Activated CD4-positive, alpha-beta T cell treated with anti-CD3 and anti-CD28 coated beads, Interleukin-2, Interleukin-6, amounts not matched to agents 100 ng/mL and 50 ng/mL, durations not matched to agents 16 hours and 8 hours (primary cell): ENCODE data around the gene PPP1R7.
"Not testable (repeated sequence)": the region's sequence is repeated elsewhere in the genome, so short reads cannot be mapped to it uniquely, and the experiment has no call there.

ENCODE experiments used
- DNase-seq: peaks from one replicate; pipeline ENCODE4 v3.0.0-alpha.2; 2020

Gene PPP1R7, protein sequence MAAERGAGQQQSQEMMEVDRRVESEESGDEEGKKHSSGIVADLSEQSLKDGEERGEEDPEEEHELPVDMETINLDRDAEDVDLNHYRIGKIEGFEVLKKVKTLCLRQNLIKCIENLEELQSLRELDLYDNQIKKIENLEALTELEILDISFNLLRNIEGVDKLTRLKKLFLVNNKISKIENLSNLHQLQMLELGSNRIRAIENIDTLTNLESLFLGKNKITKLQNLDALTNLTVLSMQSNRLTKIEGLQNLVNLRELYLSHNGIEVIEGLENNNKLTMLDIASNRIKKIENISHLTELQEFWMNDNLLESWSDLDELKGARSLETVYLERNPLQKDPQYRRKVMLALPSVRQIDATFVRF

DNA sequence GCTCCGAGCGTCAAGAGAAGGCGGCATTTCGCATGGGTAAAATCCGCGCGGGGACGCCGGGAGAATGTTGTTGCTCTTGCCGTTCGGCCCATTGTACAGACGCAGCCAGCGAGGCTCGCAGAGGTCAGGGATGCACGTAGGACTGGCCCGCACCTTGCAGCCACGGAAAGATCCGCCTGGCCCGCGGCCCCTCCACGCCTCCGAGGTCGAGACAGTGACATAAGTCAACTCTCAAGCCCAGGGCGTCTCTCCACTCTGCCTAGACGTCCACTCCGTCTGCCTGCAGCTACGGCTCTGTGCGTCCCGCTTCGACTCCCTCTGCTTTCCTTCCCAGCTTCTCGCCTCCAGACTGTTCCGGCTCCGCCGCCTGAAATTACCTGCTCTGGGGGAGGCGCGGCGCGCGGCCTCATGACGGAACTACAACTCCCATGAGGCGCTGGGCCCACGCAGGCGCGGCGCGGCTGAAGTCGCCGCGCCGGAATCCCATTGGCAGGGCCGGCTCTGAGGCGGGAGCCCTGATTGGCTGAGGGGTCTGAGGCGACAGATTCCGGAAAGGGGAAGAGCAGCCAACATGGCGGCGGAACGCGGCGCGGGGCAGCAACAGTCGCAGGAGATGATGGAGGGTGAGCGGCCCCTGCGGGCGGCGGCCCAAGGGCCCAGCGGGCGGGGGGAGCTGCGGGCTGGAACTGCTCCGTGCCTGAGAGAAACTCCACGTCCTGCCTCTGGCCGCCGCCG is at the start of gene PPP1R7:
Gene PPP1R7 (plus strand): TSS at position 543 of the 735 bp plus-strand sequence. CDS start 29 bp downstream, at position 572.
- DNase-seq: peak; percentile 98

DNA sequence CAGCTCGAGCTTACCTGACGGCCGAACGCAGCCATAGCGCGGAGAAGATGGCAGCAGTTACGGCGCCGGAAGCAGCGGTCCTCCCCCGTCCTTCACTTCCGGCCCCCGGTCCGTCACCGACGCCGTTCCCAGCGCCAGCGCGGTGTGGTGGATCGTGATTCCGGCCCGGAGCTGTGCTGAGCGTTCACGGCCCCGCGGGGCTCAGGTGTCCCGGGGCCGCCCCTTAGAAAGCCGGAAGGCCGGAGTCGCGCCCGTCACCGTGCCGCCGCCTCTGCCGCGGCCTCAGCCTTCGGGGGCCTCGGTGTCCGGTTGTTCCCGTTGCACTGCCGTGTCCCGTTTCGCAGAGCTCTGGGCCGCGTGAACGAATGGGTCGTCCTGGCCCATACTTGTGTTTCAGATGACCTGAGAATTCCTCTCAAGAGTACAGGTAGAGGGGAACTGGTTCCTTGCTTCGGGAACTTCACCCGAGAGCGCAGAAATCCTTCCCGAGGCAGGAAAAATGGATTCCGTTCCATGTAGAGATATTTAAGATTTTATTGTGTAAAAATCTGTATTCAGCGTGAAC is 47.9 kb upstream of the PPP1R7 start, which contains the start of gene MTERF4:
Gene MTERF4 (minus strand): TSS at position 49 of the 565 bp plus-strand sequence. CDS start 14 bp downstream, at position 35.
- peak; percentile 93 for DNase-seq

DNA sequence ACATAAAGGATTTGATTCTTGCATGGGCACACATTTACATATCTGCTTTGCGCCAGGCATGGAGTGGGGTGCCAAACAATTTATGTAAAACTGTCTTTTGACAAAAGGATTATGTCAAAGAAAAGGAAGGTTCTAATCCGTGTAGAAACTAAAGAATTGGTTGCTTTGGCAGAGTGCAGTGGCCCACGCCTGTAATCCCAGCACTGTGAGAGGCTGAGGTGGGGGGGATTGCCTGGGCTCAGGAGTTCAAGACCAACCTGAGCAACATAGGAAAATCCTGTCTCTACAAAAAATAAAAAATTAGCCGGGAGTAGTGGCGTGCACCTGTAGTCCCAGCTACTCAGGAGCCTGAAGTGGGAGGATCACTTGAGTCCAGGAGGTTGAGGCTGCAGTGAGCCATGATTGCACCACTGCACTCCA is 47.1 kb upstream of the PPP1R7 start:
- DNase-seq: no peak

DNA sequence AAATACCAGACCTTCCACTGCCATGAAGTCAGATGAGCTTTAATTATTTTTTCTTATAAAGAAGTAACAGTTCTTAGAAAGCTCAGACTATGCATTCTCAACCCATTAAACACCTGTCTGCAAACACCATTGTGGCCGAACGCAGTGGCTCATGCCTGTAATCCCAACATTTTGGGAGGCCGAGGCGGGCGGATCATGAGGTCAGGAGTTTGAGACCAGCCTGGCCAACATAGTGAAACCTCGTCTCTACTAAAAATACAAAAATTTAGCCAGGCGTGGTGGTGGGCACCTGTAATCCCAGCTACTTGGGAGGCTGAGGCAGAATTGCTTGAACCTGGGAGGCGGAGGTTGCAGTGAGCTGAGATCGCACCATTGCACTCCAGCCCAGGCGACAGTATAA is 45.7 kb upstream of the PPP1R7 start:
- DNase-seq: not testable (repeated sequence)

DNA sequence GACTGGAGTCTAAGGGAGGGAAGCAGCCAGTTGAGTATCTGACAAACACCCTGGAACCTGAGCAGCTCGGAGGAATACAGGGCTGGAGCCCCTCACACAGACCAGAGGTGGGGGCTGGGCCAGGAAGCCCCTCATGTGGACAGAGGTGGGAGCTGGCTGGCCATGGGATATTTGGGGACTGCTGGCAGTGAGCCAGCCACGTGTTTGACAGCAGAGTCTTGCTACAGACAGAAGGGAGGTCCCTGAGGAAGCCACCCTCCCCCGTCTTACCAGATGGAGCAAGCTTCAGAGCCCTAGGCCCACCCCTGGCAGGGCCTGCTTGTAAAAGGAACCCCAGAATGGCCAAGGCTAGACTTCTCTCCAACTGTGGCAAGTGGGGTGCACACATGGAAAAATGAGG is 44.6 kb upstream of the PPP1R7 start:
- DNase-seq: no peak

DNA sequence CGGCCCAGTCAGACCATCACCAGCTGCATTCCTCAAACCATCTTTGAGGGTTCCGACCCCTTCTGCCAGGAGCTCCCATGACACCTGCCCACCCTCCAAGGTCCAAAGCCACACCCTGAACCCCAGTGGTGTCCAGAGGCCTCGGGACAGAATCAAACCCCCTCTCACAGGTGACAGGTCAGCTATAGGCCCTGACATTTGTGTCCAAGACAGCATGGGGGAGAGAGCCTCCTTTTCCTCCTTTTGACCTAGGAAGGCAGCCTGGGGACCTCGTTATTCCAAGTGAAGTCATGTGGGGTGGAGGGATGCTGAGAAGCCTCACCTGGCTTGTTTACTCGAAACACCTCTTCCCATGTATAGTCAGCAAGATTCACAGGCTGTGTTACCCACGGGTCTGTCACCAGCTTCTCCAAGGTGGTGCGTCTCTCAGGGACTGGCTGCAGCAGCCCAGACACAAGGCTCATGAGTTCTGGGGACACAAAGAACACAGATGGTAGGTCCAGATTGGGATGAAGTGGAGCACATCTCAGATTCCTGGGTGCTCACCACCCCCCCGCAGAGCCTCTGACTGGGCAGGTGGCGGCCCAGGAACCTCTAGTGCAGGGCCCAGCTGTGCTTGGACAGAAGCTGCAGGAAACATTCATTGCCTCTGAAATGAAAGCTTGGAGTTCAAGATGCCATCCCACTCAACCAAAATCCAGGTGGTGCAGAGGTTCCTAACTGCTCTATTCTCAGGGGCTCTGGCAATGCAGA is 43.1 kb upstream of the PPP1R7 start:
- DNase-seq: no peak

DNA sequence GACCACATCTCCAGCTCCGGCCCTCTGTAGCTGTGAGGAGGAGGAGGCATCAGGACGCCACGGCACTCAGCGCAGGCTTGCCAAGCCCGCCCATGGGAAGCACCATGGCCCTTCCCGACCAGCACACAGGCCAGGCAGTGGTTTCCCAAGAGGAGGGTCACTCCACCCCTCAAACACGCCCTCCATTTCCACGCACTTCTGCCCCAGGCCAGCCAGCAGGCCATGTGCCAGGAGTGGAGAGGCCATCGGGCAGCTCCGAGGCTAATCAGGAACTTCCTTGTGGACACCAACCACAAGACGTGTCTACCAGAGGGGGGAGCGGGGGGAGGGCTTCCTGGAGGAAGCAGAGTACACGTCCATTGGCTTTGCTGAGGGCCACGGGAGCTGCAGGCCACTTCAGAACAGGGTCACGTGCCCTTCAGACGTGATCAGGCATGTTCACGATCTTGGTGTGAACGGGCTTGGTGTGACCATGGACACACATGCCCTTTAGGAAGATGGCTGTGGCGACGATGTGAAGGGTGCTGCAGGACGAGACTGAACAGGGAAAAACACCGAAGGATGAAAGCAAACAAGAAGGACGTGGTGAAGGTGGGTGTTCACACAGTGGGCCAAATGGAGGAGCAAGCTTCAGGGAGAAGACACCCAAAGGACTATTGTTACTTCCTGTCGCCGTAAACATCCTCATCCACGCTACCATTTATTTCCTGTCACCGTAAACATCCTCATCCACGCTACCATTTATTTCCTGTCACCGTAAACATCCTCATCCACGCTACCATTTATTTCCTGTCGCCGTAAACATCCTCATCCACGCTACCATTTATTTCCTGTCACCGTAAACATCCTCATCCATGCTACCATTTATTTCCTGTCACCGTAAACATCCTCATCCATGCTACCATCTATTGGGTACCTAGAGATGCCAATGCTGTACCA is 41.7 kb upstream of the PPP1R7 start:
- DNase-seq: peak; percentile 28

DNA sequence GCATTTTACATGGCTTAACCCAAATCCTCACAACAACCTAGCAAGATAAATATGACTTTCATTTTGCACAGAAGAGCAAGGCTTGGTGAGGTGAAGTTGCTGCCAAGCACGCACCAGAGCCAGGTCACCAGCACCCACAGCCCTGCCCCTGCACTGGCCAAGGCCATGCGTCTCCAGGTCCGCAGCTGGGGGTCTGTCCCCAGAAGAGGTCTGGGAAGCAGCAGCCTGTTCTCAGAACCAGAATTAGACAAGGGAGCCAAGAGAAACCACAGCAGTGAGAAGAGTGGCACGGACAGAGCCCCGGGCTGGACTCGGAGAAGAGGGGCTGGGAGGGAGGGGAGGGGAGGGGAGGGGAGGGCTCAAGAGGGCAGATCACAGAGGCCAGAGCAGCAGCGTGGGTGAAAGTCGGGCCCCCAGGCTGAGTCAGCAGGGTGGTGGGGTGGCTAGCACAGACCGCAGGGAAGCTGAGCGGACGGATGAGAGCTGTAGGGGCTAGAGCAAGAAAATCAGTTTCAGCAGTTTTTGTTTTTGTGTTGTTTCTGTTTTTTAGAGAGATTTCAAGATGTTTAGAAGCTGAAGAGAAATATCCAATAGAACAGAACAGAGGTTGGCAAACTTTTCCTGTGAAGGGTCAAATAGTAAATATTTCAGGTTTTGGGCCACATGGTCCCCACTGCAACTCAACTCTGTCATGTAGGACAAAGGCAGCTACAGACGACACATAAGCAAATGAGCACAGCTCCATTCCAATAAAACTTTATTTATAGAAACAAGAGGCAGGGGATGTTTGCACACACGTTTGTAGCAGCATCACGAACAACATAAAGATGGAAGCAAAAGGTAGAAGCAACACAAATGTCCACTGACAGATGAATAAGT is 40.8 kb upstream of the PPP1R7 start:
- no peak for DNase-seq

DNA sequence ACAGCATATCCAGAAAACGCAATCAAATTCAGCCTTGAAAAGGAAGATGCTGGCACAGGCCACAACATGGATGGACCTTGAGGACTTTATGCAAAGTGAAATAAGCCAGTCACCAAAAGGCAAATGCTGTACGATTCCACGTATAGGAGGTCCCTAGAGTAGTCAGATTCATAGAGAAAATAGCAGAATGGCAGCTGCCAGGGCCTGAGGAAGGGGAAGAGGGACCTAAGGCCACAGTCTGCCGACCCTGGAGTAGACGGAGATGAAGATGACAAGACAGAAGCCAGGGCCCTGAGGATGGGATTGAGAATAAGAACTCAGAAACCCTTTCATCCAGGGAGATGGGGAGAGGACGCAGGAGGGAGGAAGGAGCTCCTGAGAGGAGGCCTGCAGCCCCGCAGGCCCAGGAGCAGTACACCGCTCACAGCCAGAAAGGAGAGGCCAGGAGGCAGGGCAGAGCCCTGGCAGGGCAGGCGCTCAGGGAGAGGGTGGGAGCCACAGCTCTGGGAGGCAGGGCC is 40.1 kb upstream of the PPP1R7 start:
- DNase-seq: no peak

DNA sequence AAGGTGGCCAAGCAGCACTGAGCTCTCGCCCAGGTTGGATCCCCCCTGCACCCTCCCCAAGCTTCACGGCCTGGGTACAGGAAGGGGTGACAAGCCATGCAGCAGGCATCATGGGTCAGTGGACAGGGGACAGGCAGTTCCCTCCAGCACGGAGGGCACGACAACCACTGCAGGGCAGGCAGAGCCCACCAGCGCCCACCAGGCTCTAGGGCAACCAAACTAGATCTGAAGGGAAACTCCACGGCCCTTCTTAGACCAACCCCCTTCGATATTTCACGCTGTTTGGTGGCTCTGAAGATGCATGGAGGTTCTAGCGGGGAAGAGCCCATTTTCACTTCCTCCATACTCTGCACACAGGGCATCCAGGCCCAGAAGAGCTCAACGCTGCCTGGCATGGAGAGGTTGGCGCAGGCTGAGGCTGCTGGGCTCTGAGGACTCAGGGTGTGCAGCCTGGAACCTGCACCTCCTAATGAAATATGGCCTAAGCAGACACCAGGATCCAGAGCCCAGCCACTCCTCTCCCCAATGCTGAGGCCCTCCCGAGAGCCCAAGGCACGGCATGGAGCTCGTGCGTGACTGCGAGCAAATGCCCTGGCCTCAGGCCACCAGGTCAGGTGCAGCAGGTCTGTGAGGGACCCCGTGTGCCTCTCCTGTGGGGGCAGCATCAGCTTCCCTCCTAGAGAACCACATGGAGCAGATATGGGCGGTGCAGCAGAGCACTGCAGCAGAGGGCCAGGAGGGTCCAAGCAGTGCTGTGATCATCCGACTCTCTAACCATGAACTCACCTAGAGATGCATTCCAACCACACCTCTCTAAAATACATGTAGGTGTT is 39.4 kb upstream of the PPP1R7 start:
- no peak for DNase-seq

DNA sequence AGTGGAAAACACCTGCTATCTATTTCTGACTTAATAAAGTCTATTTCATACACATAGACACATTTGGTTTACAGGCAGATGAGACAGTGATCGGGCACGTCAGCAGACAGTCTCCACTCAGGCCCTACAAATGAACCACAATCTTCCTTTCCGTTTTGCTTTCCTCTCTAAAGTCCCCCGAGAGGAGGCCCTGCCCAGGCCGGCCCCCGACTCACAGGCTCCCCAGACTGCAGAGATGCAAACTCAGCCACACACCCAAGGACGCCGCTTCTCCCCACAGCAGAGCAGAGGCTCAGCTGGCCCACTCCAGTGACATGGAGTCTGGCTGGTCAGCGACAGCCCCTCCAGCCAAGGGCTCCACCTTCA is 38.8 kb upstream of the PPP1R7 start:
- no peak for DNase-seq

DNA sequence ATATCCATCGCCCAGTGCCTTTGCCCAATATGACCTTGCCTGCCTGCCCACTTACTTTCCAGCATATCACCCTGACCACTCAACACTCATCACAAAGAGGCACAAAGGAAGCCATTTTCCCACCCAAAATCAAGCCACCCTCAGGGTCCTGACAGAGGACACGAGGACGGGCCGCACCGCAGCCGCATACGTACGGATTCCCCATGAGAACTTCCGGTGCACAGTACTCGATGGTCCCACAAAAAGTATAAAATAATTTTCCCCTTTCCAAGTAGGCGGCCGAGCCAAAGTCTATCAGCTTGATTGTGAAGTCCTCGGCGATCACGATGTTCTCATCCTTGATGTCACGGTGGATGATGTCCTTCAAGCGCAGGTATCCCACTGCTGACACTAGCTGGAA is 38.2 kb upstream of the PPP1R7 start:
- DNase-seq: no peak

DNA sequence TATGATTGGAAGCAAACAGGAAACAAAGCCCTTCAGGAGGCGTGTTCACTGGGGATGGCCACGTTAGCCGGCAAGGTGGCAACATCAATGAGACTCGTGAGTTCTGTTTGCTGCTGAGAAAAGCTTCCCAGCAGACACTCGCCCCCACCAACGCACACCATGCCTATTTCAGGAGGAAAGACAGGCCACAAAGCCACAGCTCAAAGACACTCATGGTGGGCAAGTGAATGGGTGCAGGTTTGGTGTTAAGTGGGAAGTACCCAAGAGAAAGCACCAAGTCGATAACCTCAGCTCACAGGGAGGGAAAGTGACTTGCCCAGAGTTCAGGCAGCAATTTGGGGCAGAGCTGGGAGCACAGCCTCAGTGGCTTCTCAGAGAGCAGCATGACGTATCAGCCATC is 37.7 kb upstream of the PPP1R7 start:
- no peak for DNase-seq

DNA sequence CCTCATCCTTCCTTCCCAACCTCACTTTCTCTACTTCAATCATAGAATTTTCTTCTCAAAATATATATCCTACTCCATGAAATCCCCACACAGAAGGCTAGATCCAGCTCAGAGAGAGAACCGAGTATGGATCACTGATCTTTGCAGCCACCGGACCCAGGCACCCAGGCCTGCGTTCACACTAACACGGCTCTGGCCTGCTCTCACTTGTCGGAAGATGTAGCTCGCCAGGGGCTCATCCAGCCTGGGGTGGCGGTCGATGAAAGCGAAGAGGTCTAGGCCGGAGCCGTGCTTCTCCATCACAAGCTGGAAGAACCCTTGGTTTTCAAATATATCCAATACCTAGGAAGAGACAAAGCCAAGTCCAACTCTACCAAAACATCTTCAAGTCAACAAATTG is 35.4 kb upstream of the PPP1R7 start:
- DNase-seq: no peak

DNA sequence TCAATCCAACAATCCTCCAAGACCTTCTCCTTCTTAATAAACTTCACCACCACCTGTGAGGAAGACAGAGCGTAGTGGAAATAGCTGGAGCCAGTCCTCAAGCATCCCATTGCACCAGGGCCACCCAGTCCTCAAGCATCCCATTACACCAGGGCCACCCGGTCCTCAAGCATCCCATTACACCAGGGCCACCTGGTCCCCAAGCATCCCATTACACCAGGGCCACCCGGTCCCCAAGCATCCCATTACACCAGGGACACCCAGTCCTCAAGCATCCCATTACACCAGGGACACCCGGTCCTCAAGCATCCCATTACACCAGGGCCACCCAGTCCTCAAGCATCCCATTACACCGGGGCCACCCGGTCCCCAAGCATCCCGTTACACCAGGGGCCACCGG is 34.9 kb upstream of the PPP1R7 start:
- no peak for DNase-seq

DNA sequence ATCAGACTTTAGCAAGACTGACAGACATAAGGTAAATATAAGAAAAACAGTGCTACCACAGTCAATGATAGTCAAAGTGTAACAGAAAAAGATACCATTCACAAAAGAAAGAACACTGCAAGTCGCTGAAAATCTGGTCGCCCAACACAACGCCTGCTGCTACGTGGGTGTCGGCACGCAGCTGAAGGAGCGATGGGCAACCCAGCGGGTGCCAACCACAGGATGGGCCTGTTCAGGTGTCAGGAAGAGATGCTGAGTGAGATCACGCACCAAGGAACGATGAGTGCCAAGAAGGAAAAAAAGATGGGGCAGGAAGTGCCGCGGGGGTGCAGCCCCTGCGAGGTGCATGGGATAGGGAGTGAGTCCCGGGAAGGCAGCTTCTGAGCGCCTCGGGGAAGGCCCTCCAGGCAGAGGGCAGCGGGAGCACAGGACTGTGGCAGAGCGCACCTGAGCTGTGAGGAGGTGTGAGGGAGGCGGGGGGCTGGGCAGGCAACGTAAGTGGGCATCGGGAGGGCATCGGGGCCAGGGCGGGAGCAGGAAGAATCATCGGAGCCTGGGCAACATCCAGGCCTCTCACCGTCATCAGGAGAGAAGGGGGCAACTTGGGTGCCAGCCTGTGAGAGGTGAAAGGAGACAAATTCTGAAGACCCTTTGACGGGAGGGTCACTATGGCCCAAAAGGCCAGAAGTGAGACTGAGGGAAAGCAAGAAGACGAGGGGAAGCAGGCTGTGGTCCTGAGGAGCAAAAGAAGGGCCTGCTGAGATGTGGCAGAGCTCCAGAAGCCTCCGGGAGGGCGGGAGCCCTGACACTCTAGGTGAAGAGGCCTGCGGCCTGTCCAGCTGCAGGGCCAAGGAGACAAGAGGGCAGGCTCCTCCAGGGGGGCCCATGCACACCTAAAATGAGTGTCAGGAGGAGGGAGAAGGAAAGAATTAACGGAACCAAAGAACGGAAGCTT is 33.4 kb upstream of the PPP1R7 start:
- DNase-seq: no peak

DNA sequence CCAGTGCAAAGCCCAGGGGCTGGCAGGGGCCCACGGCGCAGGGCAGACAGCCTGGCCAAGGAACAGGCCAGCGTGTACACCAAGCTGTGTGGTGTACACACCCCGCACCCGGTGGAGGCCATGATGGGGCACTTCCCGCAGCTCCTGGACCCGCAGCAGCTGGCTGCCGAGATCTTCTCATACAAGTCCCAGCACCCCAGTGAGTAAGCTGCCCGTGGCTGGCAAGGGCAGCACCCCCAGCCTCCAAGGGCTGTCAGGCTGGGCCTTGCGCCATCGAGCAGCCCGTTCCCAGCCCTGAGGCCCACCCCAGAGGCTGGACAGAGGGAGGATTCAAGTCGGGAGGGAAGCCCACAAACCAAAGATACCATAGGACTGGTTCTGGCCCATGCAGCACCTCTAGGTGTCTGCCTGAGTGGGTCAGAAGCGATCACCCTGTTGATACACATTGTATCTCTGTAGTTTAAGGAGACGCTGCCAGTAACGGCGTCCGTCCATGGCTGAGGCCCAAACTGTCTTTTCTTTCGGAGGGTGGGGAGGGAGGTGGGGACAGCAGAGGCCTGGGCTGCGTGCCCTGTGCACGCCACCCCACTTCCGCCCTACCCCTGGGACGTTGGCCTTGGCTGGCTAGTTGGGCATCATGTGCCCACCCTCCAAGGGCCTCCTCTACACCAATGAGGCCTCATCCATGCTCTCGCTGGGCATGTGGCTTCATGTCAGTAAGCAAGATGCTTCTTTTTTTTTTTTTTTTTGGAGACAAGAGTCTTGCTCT is 31.3 kb upstream of the PPP1R7 start:
- DNase-seq: no peak

DNA sequence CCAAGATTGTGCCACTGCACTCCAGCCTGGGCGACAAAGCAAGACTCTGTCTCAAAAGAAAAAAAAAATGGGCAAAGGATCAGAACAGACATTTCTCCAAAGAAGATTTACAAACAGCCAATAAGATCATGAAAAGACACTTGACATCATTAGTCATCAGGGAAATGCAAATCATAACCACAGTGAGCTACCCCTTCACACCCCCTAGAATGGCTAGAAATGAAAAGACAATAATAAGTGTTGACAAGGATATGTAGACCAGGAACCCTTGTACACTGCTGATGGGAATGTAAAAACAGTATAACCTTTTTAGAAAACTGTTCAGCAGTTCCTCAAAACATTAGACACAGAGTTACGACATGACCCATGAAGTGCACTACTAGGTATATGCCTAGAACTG is 29.8 kb upstream of the PPP1R7 start:
- DNase-seq: no peak
